Karpas-422 (cell line): Measurements from ENCODE around the gene PEA15. TPM values are rescaled to one million over a fixed set of nuclear protein-coding genes. Genes with fewer than 3 reads are reported as not detected.

Experiments used
- DNase-seq: peaks from one replicate; pipeline ENCODE4 v3.0.0-alpha.2; 2015
- H2AFZ ChIP-seq: fragments of 200-600 bp; sonication (generic); 2 replicates; pipeline ENCODE4 v1.6.1; 2014; ENCODE audit warnings: antibody characterized with exemption, low read length, mixed read lengths
- H3K27ac ChIP-seq: fragments of 200-600 bp; sonication (generic); 2 replicates; pipeline ENCODE4 v1.5.1; 2014; ENCODE audit warnings: mild to moderate bottlenecking, low read length, moderate library complexity
- H3K27me3 ChIP-seq: fragments of 200-600 bp; sonication (generic); 2 replicates; pipeline ENCODE4 v1.6.1; 2014; ENCODE audit warnings: low read length, mixed read lengths
- H3K36me3 ChIP-seq: fragments of 200-600 bp; sonication (generic); 2 replicates; pipeline ENCODE4 v1.6.1; 2014; ENCODE audit warnings: low read length, mixed read lengths; ENCODE audit not compliant: insufficient read depth
- H3K4me1 ChIP-seq: fragments of 200-600 bp; sonication (generic); 2 replicates; pipeline ENCODE4 v1.6.1; 2014; ENCODE audit warnings: mild to moderate bottlenecking, low read length, mixed read lengths
- H3K4me2 ChIP-seq: fragments of 200-600 bp; sonication (generic); 2 replicates; pipeline ENCODE4 v1.6.1; 2014; ENCODE audit warnings: low read length, low read depth, mild to moderate bottlenecking; ENCODE audit not compliant: poor library complexity, severe bottlenecking
- H3K4me3 ChIP-seq: fragments of 200-600 bp; sonication (generic); 2 replicates; pipeline ENCODE4 v1.5.1; 2014; ENCODE audit warnings: mild to moderate bottlenecking, antibody characterized with exemption, low read length, mixed read lengths
- H3K79me2 ChIP-seq: fragments of 200-600 bp; sonication (generic); 2 replicates; pipeline ENCODE4 v1.6.1; 2014; ENCODE audit warnings: mild to moderate bottlenecking, low read length, mixed read lengths
- H3K9ac ChIP-seq: fragments of 200-600 bp; sonication (generic); 2 replicates; pipeline ENCODE4 v1.6.0; 2014; ENCODE audit warnings: low read length
- H3K9me2 ChIP-seq: fragments of 200-600 bp; sonication (generic), shearing (Covaris generic); replicated peaks from 2 replicates; pipeline ENCODE4 v1.6.0; 2014; ENCODE audit warnings: mild to moderate bottlenecking, low read length, moderate library complexity; ENCODE audit not compliant: insufficient read depth
- H3K9me3 ChIP-seq: fragments of 300-700, 200-600 bp; sonication (generic); 2 replicates; pipeline ENCODE4 v1.6.1; 2014; ENCODE audit warnings: low read length, mixed read lengths
- H4K20me1 ChIP-seq: fragments of 200-600 bp; sonication (generic); 2 replicates; pipeline ENCODE4 v1.6.1; 2014; ENCODE audit warnings: mild to moderate bottlenecking, antibody characterized with exemption, low read length, low read depth; ENCODE audit not compliant: insufficient read depth
- total RNA-seq: library from RNA; depleted of rRNA; stranded (reverse); fragments of >200 nt; shearing (Covaris generic); gene quantifications from 2 replicates; pipeline ENCODE4 v1.2.3, GENCODE V29; 2014; ENCODE audit warnings: low replicate concordance

PEA15 gene
- total RNA-seq, 1 experiment from 2014 or later, result 40.1 TPM

DNA sequence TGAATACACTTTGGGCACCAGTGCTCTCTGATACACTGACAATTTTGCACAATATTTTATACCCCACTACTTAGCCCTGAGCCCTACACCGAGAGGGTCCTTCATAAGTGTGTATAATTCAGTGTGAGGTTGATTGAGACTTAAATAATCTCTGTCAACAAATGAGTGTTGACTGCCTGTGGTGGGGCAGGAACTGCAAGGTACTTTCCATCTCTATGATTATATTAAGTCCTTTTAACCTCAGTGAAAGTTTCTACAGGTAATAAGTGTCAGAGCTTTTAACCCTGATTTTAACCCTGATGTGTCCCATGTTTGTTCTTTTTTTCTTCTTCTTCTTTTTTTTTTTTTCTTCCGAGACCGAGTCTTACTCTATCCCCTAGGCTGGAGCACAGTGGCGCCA lies 9.0 kb upstream of the PEA15 start:
- Histone ChIP-seq H3K4me1 (peaks cover 13% of the 10 kb centered on the region), H3K4me3 (no peak overlapping the region), H3K79me2 (no peaks in the 10 kb centered on the region), H2AFZ (no peak overlapping the region), H3K36me3 (no peaks in the 10 kb centered on the region), H3K27ac (no peak overlapping the region), H3K27me3 (no peaks in the 10 kb centered on the region), H3K9ac (no peak overlapping the region), H3K9me2 (no peaks in the 10 kb centered on the region), H3K4me2 (no peak overlapping the region), H3K9me3 (no peaks in the 10 kb centered on the region), H4K20me1 (no peaks in the 10 kb centered on the region)
- DNase-seq, result no peak

DNA sequence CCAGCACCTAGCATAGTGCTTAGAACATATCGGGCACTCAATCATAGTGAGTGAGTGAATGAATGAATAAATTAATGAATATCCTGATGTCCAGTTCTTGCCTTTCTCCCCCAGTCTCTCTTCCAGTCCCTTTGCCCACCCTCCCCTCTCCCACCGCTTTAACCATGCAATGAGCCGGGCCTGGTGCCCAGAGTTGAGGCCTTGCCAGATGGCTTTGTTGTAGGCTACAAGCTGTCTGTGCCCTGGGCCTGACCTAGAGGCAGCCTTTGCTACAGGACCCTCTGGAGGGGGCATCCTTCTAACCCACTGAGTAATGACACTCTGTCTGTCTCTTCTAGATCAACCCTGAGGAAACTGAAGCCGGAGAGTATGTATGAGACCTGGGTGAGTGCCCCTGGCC lies 8.0 kb upstream of the PEA15 start:
- no peaks in the 10 kb centered on the region for H3K36me3 ChIP-seq
- no peaks in the 10 kb centered on the region for H4K20me1 ChIP-seq
- H3K27ac ChIP-seq, result no peak overlapping the region
- no peaks in the 10 kb centered on the region for H3K27me3 ChIP-seq
- no peak overlapping the region for H3K9ac ChIP-seq
- H3K9me3 ChIP-seq, result no peaks in the 10 kb centered on the region
- H3K4me1 ChIP-seq, result peaks cover 24% of the 10 kb centered on the region
- H3K4me2 ChIP-seq, result no peak overlapping the region
- no peak overlapping the region for H2AFZ ChIP-seq
- H3K79me2 ChIP-seq, result no peaks in the 10 kb centered on the region
- H3K9me2 ChIP-seq, result no peaks in the 10 kb centered on the region
- no peak overlapping the region for H3K4me3 ChIP-seq
- DNase-seq, result no peak

DNA sequence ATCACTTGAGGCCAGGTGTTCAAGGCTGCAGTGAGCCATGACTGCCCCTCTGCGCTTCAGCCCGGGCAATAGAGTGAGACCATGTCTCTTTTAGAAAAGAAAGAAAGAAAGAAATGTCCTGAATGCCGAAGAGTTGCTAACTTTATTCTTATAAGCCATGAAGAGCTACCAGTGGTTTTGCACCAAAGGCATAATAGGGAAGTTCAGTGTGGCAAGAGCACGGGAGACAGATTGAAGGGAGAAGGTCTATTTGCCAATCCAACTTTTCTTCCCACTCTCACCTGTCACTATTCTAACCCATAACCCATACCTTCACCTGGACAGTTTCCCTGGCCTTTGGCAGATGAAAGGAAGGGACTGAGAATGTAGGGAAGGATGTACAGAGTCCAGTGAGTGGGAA lies 4.4 kb upstream of the PEA15 start:
- Histone ChIP-seq H4K20me1 (no peaks in the 10 kb centered on the region), H3K4me2 (no peak overlapping the region), H3K36me3 (no peaks in the 10 kb centered on the region), H3K79me2 (peaks cover 5% of the 10 kb centered on the region), H3K27ac (no peak overlapping the region), H3K27me3 (no peaks in the 10 kb centered on the region), H2AFZ (no peak overlapping the region), H3K4me3 (no peak overlapping the region), H3K4me1 (peaks cover 40% of the 10 kb centered on the region), H3K9me3 (no peaks in the 10 kb centered on the region), H3K9me2 (no peaks in the 10 kb centered on the region), H3K9ac (no peak overlapping the region)
- peak; percentile 38 for DNase-seq

DNA sequence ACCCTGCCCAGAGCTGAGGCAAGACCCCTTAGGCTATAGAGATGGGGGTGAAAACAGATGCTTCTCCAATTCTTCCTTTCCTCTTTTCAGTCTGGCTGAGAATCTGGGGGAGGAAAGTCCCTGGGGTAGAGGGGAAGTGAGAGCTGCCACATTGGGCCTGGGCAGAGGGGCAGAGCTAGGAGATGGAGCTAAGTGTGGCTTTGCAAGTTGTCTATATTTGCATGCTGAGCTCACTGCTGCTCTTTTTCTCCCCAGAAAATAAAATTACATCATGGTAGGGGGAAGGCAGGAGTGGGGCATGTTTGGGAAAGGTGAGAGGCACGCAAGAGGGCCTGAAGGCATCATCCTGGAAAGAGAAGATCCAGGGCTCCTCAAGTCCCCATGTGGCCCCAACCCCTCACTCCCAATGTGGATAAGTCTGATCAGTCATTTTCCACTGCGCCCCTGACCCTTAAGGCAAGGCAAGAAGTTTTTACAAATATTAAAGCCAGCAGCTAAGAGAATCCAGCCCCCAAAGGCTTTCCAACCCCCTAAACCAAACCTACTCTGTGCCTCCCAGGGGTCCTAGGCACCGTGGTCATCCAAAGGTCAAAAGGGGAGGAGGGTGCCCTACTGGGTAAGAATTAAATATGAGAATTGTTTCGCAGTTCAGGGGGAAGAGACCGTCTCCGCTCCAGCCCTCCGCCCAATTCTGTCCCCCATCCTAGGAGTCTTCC lies 500 bp upstream of the PEA15 start:
- Histone ChIP-seq H4K20me1 (0 out of 2 replicates have a peak, but pooled peaks cover 6% of the 10 kb centered on the region), H3K4me1 (peaks cover 74% of the 10 kb centered on the region), H3K36me3 (peaks cover 13% of the 10 kb centered on the region; the same call in 1 of the 2 replicates), H3K9ac (peak overlapping the region; percentile 81), H3K4me2 (peak overlapping the region; percentile 90), H2AFZ (peak overlapping the region; percentile 28; the same call in 1 of the 2 replicates), H3K27me3 (no peaks in the 10 kb centered on the region), H3K27ac (peak overlapping the region; percentile 95), H3K9me3 (no peaks in the 10 kb centered on the region), H3K4me3 (peak overlapping the region; percentile 99), H3K9me2 (no peaks in the 10 kb centered on the region), H3K79me2 (peaks cover 40% of the 10 kb centered on the region)
- peak; percentile 87 for DNase-seq

DNA sequence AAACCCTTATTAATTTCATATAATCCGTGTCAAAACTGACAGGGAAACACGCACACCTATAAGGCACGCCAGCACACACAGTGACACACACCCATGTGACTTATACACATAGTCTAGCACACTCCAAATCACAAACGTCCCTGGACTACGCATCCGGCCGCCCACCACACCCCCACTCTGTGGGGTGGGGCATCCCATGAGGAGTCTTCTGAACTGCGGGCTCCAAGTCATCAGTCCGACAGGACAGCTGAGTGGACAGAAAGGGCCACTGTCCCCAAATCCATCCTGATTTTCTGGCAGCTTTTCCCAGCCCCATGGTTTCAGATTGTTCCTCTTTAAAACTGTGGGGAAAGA lies 829 bp downstream of the PEA15 start:
- no peak overlapping the region for H2AFZ ChIP-seq
- DNase-seq, result peak; percentile 78
- peak overlapping the region; percentile 95 for H3K27ac ChIP-seq
- H3K4me1 ChIP-seq, result peaks cover 74% of the 10 kb centered on the region
- peak overlapping the region; percentile 100 for H3K9ac ChIP-seq
- H4K20me1 ChIP-seq, result 0 out of 2 replicates have a peak, but pooled peaks cover 6% of the 10 kb centered on the region
- H3K9me2 ChIP-seq, result no peaks in the 10 kb centered on the region
- H3K27me3 ChIP-seq, result no peaks in the 10 kb centered on the region
- peaks cover 18% of the 10 kb centered on the region; the same call in 1 of the 2 replicates for H3K36me3 ChIP-seq
- H3K4me2 ChIP-seq, result peak overlapping the region; percentile 90
- no peaks in the 10 kb centered on the region for H3K9me3 ChIP-seq
- peaks cover 48% of the 10 kb centered on the region for H3K79me2 ChIP-seq
- peak overlapping the region; percentile 99 for H3K4me3 ChIP-seq

DNA sequence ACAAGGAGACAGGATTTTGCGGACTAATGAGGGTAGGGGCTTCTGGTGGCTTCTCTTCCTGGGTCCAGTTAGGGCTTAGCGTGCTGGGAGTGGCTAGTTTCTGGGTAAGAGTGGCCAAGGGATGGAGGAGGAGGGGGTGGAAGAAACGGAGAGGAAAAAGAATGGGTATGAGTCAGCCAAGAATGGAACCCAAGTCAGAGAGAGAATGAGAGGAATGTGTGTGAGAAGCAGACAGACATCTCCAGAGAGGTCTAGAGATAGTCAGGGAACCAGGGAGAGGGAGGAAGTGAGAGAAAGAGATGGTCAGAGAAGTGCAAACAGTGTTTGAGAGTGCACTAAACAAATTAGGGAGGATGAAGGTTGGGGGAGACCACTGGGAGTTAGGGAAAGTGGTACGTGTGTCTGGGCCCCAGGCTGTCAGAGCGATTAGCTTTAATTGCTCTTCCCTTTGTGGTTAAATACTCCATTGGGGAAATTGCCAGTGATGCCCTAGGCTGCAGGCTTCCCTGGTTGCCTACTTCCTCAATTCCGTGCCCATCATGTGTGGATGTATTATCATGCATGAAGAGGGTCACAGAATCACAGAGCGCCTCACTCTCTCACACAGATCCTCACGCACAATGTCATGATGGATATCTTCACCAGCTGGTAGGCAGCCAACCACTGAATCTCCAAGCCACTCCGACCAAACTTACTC lies 1.4 kb downstream of the PEA15 start:
- Histone ChIP-seq H3K4me1 (peaks cover 69% of the 10 kb centered on the region), H3K79me2 (peaks cover 48% of the 10 kb centered on the region), H4K20me1 (0 out of 2 replicates have a peak, but pooled peaks cover 6% of the 10 kb centered on the region), H3K9ac (peak overlapping the region; percentile 100), H3K9me3 (no peaks in the 10 kb centered on the region), H3K36me3 (peaks cover 21% of the 10 kb centered on the region; the same call in 1 of the 2 replicates), H3K27me3 (no peaks in the 10 kb centered on the region), H2AFZ (no peak overlapping the region), H3K4me2 (peak overlapping the region; percentile 90), H3K4me3 (peak overlapping the region; percentile 99), H3K27ac (peak overlapping the region; percentile 95), H3K9me2 (no peaks in the 10 kb centered on the region)
- DNase-seq, result peak; percentile 65

DNA sequence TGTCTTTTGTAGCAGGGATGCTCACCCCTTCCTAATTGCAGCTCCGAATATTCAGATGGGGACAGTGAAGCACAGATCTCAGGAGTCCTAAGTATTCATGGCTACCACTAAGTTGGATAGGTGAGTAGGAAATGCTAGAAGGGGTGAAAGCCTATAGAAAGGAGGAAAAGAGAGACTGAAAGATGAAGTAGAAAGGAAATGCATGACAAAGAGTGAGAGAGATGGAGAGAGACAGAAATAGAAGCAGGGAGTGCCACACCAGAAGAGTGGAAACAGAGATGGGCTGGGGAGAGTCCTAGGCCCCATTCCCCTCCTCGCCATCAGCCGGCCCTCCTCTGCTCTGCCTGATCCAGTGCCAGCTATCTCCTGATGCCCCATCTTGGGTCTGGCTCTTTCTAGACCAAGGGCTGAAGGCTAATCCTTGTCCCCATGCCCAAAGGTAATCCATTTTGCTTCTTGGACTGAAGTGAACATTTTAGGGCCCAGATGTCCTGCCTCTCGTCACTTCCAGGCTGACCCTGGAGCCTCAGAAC lies 2.0 kb downstream of the PEA15 start:
- Histone ChIP-seq H4K20me1 (peaks cover 6% of the 10 kb centered on the region; the same call in 1 of the 2 replicates), H3K79me2 (peaks cover 48% of the 10 kb centered on the region), H3K27me3 (no peaks in the 10 kb centered on the region), H3K9me3 (no peaks in the 10 kb centered on the region), H3K9ac (peak overlapping the region; percentile 100; the same call in 1 of the 2 replicates), H3K4me3 (peak overlapping the region; percentile 99; the same call in 1 of the 2 replicates), H3K4me2 (peak overlapping the region; percentile 90), H2AFZ (no peak overlapping the region), H3K4me1 (peaks cover 63% of the 10 kb centered on the region), H3K36me3 (peaks cover 28% of the 10 kb centered on the region; the same call in 1 of the 2 replicates), H3K27ac (peak overlapping the region; percentile 95), H3K9me2 (no peaks in the 10 kb centered on the region)
- no peak for DNase-seq
